Epithelial cell of esophagus (primary cell): ENCODE results near the gene LRRC51.

Source experiments
- DNase-seq: peaks from one replicate; pipeline ENCODE4 v3.0.0; 2010; ENCODE audit warnings: low read depth
- H3K4me3 ChIP-seq: 2 replicates; pipeline ENCODE4 v1.5.1; 2011; ENCODE audit warnings: mild to moderate bottlenecking, low read length, control low read depth
- TF ChIP-seq, protein P1 (sequence below): IDR thresholded peaks from 2 replicates; pipeline ENCODE4 v1.5.1; 2011; ENCODE audit warnings: low read depth, mild to moderate bottlenecking, low read length, control low read depth, inconsistent platforms; ENCODE audit not compliant: insufficient read depth; ENCODE audit errors: missing control alignments

LRRC51 gene

GRCh38 chr11:72098741-72099140 lies 18.1 kb downstream of the LRRC51 start:
- H3K4me3 ChIP-seq: no peak overlapping the region
- TF ChIP-seq, protein P1, sequence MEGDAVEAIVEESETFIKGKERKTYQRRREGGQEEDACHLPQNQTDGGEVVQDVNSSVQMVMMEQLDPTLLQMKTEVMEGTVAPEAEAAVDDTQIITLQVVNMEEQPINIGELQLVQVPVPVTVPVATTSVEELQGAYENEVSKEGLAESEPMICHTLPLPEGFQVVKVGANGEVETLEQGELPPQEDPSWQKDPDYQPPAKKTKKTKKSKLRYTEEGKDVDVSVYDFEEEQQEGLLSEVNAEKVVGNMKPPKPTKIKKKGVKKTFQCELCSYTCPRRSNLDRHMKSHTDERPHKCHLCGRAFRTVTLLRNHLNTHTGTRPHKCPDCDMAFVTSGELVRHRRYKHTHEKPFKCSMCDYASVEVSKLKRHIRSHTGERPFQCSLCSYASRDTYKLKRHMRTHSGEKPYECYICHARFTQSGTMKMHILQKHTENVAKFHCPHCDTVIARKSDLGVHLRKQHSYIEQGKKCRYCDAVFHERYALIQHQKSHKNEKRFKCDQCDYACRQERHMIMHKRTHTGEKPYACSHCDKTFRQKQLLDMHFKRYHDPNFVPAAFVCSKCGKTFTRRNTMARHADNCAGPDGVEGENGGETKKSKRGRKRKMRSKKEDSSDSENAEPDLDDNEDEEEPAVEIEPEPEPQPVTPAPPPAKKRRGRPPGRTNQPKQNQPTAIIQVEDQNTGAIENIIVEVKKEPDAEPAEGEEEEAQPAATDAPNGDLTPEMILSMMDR: no peak
- no peak for DNase-seq

DNA sequence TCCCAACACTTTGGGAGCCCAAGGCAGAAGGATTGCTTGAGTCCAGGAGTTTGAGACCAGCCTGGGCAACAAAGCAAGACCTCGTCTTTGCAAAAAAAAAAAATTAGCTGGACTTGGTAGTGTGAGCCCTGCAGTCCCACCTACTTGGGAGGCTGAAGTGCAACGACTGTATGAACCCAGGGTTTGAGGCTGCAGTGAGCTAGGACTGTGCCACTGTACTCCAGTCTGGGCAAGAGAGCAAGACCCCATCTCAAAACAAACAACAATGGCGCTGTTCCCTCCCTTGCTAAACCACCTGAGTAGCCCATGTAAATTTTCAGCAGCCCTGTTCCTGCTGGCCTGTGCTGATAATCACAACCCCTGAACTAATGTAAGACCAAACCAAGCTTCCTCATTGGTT lies 19.4 kb downstream of the LRRC51 start:
- no peak overlapping the region for H3K4me3 ChIP-seq
- no peak for DNase-seq
- TF ChIP-seq, protein P1: no peak

DNA sequence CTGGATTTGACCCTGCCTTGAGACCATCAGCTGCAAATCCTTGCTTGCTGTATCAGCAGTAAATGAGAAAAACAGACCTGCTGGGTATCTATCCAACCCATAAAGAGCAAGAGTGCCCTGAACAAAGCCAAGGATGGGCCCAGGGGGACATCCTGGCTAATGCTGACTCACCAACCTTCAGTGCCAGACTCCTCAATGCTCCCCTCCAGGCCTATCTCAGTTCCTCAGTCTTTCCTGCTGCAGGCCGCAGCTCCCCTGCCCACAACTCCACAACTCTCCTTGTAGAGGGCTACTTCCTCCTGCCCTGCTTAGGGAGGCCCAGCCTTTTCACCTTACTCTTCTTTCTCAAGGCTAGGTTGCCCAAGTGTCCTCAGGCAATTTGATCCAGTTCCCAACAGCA lies 19.8 kb downstream of the LRRC51 start:
- TF ChIP-seq, protein P1: no peak
- no peak for DNase-seq
- H3K4me3 ChIP-seq: no peak overlapping the region

DNA sequence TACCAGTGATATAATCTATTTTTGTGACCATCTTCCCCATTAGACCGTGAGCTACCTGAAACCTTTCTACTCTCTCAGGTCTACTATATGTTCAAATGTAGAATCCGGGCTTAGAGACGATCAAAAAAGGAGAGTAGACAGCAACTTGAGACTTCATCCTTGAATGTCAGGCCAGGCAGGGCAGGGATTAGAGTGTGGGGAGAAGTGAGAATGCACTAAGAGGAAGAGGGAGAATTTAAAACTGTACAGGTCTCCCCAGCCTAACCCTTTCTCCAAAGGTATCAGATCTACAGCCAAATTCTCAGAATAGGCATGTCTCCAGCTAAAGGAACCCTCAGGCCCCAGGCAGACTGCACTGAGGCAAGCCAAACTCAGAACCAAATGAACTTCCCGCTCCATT lies 21.5 kb downstream of the LRRC51 start:
- peak overlapping the region; percentile 99 for H3K4me3 ChIP-seq
- DNase-seq: no peak
- TF ChIP-seq, protein P1: no peak

DNA sequence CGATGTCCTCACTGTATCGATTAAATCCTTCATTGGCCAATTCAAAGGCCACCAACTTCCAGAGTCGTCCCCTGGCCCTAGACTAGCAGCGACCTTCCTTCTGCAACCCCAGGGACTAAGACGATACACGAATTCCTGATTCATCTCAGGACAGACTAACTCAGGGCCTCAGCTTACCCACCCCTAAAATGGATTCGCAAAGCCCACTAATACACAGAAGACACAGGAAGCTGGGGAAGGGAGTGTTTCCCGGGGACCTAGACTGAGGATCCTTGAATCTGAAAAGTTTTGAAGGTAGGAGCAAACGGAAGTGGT lies 21.9 kb downstream of the LRRC51 start:
- no peak for DNase-seq
- H3K4me3 ChIP-seq: peak overlapping the region; percentile 99
- TF ChIP-seq, protein P1: no peak

- H3K4me3 ChIP-seq: peak within 1 kb of the TSS; percentile 99
- TF ChIP-seq, protein P1: peak; percentile 52
- DNase-seq: peak; percentile 99
These were observed 22.5 kb downstream of the LRRC51 start, which contains the start of gene LAMTOR1 for GRCh38 chr11:72102946-72103753. LAMTOR1 (minus strand) TSS chr11:72103297; CDS start chr11:72103224, 73 bp downstream.

- DNase-seq: no peak
- peak overlapping the region; percentile 99 for H3K4me3 ChIP-seq
- TF ChIP-seq, protein P1: no peak
These were observed 23.1 kb downstream of the LRRC51 start for GRCh38 chr11:72103754-72104167.
